SKM-1 (cell line): Measurements from ENCODE around the gene KCTD5.
"Not testable (repeated sequence)": the region's sequence is repeated elsewhere in the genome, so short reads cannot be mapped to it uniquely, and the experiment has no call there.

Experiments used
- DNase-seq: peaks from one replicate; lab custom pipeline; 2025; ENCODE audit not compliant: unreplicated experiment; lab: John Stamatoyannopoulos, UW

KCTD5 gene

DNA sequence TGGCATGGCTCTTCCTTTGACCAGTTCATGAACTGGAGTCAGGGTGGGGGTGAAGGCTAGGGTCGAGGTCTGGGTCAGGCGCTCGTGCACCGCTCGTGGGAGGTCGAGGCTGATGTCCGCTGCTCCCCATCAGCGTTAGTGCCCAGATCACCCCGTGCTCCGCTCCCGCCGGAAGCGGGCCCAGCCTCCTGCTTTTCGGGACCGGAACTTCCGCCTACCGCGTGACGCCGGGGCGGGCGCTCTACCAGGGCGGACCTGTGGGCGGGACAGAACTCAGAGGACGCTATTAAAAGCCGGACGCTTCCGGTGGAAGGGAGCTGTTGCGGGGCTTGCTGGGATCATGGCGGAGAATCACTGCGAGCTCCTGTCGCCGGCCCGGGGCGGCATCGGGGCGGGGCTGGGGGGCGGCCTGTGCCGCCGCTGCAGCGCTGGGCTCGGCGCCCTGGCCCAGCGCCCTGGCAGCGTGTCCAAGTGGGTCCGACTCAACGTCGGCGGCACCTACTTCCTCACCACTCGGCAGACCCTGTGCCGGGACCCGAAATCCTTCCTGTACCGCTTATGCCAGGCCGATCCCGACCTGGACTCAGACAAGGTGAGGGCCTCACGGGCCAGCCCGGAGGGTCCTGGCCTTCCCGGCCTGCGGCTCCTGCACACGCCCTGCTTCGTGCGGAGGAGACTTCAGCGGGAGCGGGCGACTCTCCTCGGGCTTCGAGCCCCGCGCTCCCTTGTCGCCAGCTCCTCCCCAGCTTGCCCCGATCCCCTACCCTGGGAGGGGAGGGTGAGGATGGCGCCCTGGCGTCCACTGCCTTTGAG is at the start of gene KCTD5:
Gene KCTD5, plus strand, starts transcription at position 315 of the 813 bp plus-strand sequence. Its CDS starts 26 bp downstream, at position 341.
- peak; percentile 91 for DNase-seq

DNA sequence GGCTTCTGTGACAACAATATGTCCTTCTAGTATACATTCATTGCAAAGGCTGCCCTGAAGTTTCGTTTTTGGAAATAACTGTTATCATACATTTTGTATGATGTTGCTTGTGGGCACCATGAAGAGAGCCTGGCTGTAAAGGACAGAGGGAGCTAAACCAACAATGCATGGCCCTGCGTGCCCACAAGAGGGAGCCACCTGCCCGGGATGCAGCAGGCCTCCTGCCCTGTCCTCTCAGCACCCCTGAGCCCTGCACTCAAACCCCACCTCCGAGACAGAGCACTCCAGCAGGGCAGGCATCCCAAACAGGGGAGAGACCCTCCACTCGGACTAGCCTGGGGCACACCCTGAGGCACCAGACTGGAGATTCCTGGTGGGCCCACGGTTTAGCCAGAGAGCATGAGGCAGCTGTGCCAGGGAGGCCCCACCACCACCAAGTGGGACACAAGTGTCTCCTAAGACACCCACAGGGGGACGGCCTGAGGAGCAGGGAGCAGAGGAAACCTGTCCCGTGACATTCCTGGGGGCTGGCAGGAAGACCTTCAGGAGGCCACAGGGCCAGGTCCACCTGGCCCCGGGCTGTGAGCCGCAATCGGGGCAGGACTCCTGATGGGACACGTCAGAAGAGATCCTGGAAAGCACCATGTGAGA is 43.1 kb upstream of the KCTD5 start:
- not testable (repeated sequence) for DNase-seq

DNA sequence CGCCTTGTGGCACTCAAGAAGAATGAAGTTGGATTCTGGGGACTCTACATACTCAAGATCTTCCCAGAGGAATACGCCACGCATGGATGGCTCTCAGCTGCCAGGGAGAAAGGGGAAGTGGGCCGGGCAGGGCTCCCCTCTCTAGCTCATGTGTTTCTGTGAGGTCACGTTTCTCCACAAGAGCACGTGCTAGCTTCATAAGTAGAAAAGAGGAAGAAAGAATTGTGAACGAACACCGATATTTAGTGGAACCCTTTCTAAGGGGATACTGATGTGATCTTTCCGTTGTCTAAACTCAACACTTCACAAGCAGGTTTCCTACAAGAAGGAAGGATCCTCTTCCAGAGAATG is 42.6 kb upstream of the KCTD5 start:
- DNase-seq = not testable (repeated sequence)

GRCh38 chr16:2642561-2642960 is 39.8 kb upstream of the KCTD5 start:
- DNase-seq = not testable (repeated sequence)

- DNase-seq = not testable (repeated sequence)
Measured at GRCh38 chr16:2644754-2645453, 37.4 kb upstream of the KCTD5 start.

DNA sequence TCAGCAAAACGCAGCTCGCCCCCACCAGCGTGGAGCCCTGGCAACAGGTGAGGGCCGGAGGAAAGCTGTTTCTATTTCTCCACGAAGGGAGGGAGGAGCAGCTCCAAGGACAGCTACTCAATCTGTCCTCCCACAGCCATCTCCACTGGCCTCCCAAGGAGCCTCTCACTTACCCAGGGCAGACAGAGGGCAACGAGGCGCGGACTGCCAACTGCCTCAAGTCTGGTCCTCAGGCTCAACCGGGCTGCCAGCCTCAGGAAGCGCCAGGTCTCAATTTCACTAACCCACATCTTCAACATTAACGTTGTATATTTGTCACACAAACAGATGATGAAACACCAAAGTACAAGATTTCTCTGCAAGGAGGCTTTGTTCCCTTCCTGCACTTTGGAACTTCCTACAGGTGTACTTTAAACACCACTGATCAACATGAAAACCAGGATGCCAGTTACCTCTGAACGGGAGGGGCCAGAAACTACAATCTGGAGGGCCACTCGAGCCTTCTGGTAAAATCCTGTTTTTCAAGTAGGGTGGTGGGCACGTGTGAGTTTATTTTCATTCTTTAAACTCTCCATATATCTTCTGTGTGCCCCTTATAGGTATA is 31.0 kb upstream of the KCTD5 start:
- DNase-seq = not testable (repeated sequence)

GRCh38 chr16:2653915-2654314 is 28.4 kb upstream of the KCTD5 start:
- DNase-seq = not testable (repeated sequence)

- not testable (repeated sequence) for DNase-seq
Measured at GRCh38 chr16:2654949-2655348, 27.4 kb upstream of the KCTD5 start.

DNA sequence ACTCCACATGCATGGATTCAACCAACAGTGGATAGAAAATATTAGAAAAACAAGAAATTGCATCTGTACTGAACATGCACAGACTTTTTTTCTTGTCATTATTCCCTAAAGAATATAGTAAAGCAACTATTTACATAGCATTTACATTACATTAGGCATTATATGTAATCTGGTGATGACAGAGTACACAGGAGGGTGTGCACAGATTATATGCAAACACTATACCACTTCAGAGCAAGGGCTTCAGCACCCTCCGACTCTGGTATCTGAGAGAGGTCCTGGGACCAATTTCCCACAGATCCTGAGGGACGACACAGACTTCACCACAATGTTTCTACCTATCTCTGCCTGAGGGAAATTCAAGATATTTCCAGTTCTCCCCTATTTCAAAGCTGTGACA is 25.3 kb upstream of the KCTD5 start:
- DNase-seq = no peak

GRCh38 chr16:2657803-2658202 is 24.5 kb upstream of the KCTD5 start:
- not testable (repeated sequence) for DNase-seq

- not testable (repeated sequence) for DNase-seq
Measured at GRCh38 chr16:2659560-2659959, 22.8 kb upstream of the KCTD5 start.

- DNase-seq = not testable (repeated sequence)
Measured at GRCh38 chr16:2660014-2660662, 22.2 kb upstream of the KCTD5 start.

GRCh38 chr16:2660755-2661373 is 21.5 kb upstream of the KCTD5 start:
- not testable (repeated sequence) for DNase-seq

DNA sequence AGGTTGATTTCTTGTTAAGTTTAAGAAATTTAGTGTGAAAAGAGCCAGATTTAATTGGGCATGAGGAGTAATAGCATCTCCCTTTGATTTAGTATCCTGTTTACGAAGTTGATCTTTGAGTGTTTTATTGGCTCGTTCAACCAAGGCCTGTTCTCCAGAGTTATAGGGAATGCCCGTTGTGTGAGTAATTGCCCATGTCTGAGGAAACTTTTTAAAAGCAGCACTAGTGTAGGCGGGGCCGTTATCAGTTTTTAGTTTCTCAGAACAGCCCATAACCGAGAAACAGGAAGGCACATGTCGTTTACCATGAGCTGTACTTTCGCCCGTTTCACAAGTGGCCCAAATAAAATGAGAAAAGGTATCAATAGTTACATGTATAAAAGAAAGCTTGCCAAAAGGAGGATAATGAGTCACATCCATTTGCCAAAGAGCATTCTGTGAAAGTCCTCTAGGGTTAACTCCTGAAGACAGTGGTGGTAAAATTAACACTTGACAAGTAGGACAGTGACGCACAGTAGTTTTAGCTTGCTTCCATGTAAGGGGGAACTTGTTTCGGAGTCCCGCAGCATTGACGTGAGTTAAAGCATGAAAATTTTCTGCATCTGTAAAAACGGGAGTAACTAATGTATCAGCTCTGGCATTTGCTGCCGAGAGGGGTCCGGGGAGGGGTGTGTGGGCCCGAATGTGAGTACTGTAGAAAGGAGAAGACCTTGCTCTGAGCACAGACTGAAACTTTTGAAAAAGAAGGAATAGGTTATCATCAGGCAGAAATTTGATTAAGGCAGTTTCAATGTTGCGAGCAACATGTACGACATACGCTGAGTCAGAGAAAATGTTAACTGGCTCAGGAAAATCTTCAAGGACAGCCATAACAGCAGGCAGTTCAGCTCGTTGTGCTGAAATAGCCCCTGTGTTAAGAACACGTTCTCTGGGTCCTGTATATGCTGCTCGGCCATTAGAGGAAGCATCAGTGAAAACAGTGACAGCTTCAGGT is 18.5 kb upstream of the KCTD5 start:
- no peak for DNase-seq

GRCh38 chr16:2664574-2664982 is 17.7 kb upstream of the KCTD5 start:
- no peak for DNase-seq

GRCh38 chr16:2666671-2667070 is 15.7 kb upstream of the KCTD5 start:
- DNase-seq = not testable (repeated sequence)

DNA sequence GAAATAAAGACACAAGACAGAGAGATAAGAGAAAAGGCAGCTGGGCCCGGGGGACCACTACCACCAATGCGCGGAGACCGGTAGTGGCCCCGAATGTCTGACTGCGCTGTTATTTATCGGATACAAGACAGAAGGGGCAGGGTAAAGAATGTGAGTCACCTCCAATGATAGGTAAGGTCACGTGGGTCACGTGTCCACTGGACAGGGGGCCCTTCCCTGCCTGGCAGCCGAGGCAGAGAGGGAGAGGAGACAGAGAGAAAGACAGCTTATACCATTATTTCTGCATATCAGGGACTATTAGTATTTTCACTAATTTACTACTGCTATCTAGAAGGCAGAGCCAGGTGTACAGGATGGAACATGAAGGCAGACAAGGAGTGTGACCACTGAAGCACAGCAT is 12.7 kb upstream of the KCTD5 start:
- not testable (repeated sequence) for DNase-seq

- DNase-seq = not testable (repeated sequence)
Measured at GRCh38 chr16:2670017-2670416, 12.3 kb upstream of the KCTD5 start.

DNA sequence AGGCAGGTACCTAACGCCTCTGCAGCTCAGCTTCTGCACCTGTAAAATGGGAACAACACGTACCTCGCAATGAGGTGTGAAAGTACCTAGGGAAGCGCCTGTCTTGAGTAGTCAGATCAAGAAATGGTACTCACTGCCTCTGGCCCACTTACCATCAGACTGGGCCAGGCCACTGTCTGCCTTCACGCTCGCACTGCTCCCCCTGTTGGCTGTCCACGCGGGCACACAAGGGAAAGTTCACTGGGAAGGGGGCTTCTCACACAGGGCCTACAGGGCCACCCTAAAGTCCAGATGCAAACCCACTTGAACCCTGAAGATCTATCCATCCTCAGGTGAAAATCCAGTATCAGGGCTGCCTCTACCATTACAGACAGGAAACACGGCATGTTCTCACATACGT is 11.1 kb upstream of the KCTD5 start:
- DNase-seq = not testable (repeated sequence)
